ENCODE results near the gene LCLAT1.

DNA sequence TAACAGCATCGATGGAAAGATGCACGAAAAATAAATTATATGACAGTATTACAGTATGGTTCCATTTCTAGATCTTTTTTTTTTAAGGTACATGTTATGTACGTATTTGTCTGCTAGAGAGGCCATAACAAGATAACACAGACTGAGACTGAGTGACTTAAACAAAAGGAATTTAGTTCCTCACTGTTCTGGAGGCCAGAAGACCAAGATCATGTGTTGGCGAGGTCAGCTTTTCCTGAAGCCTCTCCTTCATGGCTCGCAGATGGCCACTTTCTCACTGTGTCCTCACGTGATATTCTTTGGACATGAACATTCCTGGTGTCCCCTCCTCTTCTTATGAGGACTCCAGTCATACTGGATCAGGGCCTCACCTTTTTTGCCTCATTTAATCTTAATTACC lies 182.8 kb downstream of the LCLAT1 start:
- TF ChIP-seq, protein P1, sequence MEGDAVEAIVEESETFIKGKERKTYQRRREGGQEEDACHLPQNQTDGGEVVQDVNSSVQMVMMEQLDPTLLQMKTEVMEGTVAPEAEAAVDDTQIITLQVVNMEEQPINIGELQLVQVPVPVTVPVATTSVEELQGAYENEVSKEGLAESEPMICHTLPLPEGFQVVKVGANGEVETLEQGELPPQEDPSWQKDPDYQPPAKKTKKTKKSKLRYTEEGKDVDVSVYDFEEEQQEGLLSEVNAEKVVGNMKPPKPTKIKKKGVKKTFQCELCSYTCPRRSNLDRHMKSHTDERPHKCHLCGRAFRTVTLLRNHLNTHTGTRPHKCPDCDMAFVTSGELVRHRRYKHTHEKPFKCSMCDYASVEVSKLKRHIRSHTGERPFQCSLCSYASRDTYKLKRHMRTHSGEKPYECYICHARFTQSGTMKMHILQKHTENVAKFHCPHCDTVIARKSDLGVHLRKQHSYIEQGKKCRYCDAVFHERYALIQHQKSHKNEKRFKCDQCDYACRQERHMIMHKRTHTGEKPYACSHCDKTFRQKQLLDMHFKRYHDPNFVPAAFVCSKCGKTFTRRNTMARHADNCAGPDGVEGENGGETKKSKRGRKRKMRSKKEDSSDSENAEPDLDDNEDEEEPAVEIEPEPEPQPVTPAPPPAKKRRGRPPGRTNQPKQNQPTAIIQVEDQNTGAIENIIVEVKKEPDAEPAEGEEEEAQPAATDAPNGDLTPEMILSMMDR (IDR thresholded peaks at IDR 0.05; ENCODE audit: low read length), result no peak
- no peak for TF ChIP-seq EZH2 (IDR thresholded peaks at IDR 0.05; ENCODE audit: borderline replicate concordance, low read length)

Data from OCI-LY1 (cell line).